IMR-90 (cell line): ENCODE measurements around the gene MAEL. TPM values are rescaled to one million over a fixed set of nuclear protein-coding genes. Genes with fewer than 3 reads are reported as not detected.

Experiments
- ATAC-seq: fragments of 200-7000 bp; cut with Tn5 transposase; 2 replicates; pipeline ENCODE4 v1.9.1; 2020; ENCODE audit warnings: low read depth, mild to moderate bottlenecking, moderate library complexity
- BruUV-seq: library from RNA; stranded (reverse); fragments of 400-500 nt; replicated peaks from 2 replicates; lab custom pipeline; 2021; lab: Mats Ljungman, UMichigan
- CTCF ChIA-PET: fragments of 300-600 bp; formaldehyde crosslinking; extraction: SDS; loops from one replicate; lab custom pipeline; 2021; ENCODE audit warnings: antibody characterized with exemption; lab: Yijun Ruan, JAX
- POLR2A ChIA-PET: fragments of 300-600 bp; sonication (Branson Sonifier 250); formaldehyde crosslinking; loops from one replicate; lab custom pipeline; 2022; ENCODE audit warnings: antibody characterized with exemption; ENCODE audit not compliant: unreplicated experiment; lab: Charles Lee
- DNase-seq: peaks from one replicate; pipeline ENCODE4 v3.0.0; 2013
- H2AFZ ChIP-seq: replicated peaks from 2 replicates; pipeline ENCODE3; 2013; ENCODE audit warnings: low read length, mild to moderate bottlenecking; ENCODE audit not compliant: poor library complexity
- H2AK5ac ChIP-seq: 2 replicates; pipeline ENCODE4 v1.6.1; 2013; ENCODE audit warnings: low read depth, low read length, inconsistent platforms
- H2AK9ac ChIP-seq: replicated peaks from 2 replicates; pipeline ENCODE3; 2013; ENCODE audit warnings: mild to moderate bottlenecking, low read depth, low read length, moderate library complexity; ENCODE audit not compliant: poor library complexity
- H2BK120ac ChIP-seq: 2 replicates; pipeline ENCODE4 v1.6.1; 2013; ENCODE audit warnings: low read depth, low read length, inconsistent platforms
- H2BK15ac ChIP-seq: 3 replicates; pipeline ENCODE4 v1.6.1; 2013; ENCODE audit warnings: low read depth, low read length, inconsistent platforms
- H2BK20ac ChIP-seq: 2 replicates; pipeline ENCODE4 v1.6.1; 2013; ENCODE audit warnings: low read depth, mild to moderate bottlenecking, inconsistent platforms, low read length, moderate library complexity
- H2BK5ac ChIP-seq: 2 replicates; pipeline ENCODE4 v1.6.1; 2013; ENCODE audit warnings: mild to moderate bottlenecking, low read depth, low read length, inconsistent platforms; ENCODE audit not compliant: poor library complexity, severe bottlenecking
- H3K14ac ChIP-seq: replicated peaks from 2 replicates; pipeline ENCODE4 v1.6.1; 2013; ENCODE audit warnings: low read depth, low read length, inconsistent platforms
- H3K18ac ChIP-seq: 2 replicates; pipeline ENCODE4 v1.6.1; 2013; ENCODE audit warnings: low read depth, low read length, control low read depth
- H3K23ac ChIP-seq: 2 replicates; pipeline ENCODE4 v1.6.1; 2013; ENCODE audit warnings: low read depth, low read length, inconsistent platforms
- H3K27ac ChIP-seq: 2 replicates; pipeline ENCODE4 v1.5.1; 2013; ENCODE audit warnings: mild to moderate bottlenecking, control low read depth, low read length; ENCODE audit not compliant: insufficient read depth
- H3K27me3 ChIP-seq: 2 replicates; pipeline ENCODE4 v1.6.1; 2013; ENCODE audit warnings: low read length; ENCODE audit not compliant: control insufficient read depth, insufficient read depth
- H3K36me3 ChIP-seq: 2 replicates; pipeline ENCODE4 v1.6.1; 2013; ENCODE audit warnings: low read length, mixed read lengths; ENCODE audit not compliant: control insufficient read depth, insufficient read depth
- H3K4ac ChIP-seq: 2 replicates; pipeline ENCODE4 v1.6.1; 2013; ENCODE audit warnings: low read depth, low read length, inconsistent platforms
- H3K4me1 ChIP-seq: 2 replicates; pipeline ENCODE4 v1.6.1; 2013; ENCODE audit warnings: low read length, mixed read lengths; ENCODE audit not compliant: control insufficient read depth, insufficient read depth
- H3K4me2 ChIP-seq: 2 replicates; pipeline ENCODE4 v1.6.1; 2013; ENCODE audit warnings: low read depth, mild to moderate bottlenecking, control low read depth, low read length, moderate library complexity
- H3K4me3 ChIP-seq: 2 replicates; pipeline ENCODE4 v1.5.1; 2013; ENCODE audit warnings: low read depth, mild to moderate bottlenecking, control low read depth, low read length, moderate library complexity; ENCODE audit not compliant: insufficient read depth
- H3K56ac ChIP-seq: 2 replicates; pipeline ENCODE4 v1.6.1; 2013; ENCODE audit warnings: low read length, inconsistent platforms; ENCODE audit not compliant: insufficient read depth; ENCODE audit errors: extremely low read depth
- H3K79me1 ChIP-seq, 2 experiments: 2 replicates each; pipeline ENCODE4 v1.6.1; 2013; ENCODE audit warnings: low read length in 2 of 2, inconsistent platforms in 1 of 2, low read depth in 1 of 2
- H3K9ac ChIP-seq: 2 replicates; pipeline ENCODE4 v1.6.1; 2013; ENCODE audit warnings: low read depth, low read length, control low read depth
- H3K9me1 ChIP-seq: 2 replicates; pipeline ENCODE4 v1.6.1; 2013; ENCODE audit warnings: low read length, inconsistent platforms; ENCODE audit not compliant: insufficient read depth
- H3K9me3 ChIP-seq: 2 replicates; pipeline ENCODE4 v1.6.1; 2013; ENCODE audit warnings: low read length; ENCODE audit not compliant: control insufficient read depth, insufficient read depth
- H4K20me1 ChIP-seq: 2 replicates; pipeline ENCODE4 v1.6.1; 2013; ENCODE audit warnings: low read length, inconsistent platforms; ENCODE audit not compliant: insufficient read depth
- H4K5ac ChIP-seq: 2 replicates; pipeline ENCODE4 v1.6.1; 2013; ENCODE audit warnings: mild to moderate bottlenecking, low read depth, low read length, control low read depth
- H4K8ac ChIP-seq, 2 experiments: 2 replicates each; pipeline ENCODE4 v1.6.1; 2013; ENCODE audit warnings: low read depth in 2 of 2, low read length in 2 of 2, control low read depth in 1 of 2, inconsistent platforms in 1 of 2
- H4K91ac ChIP-seq: 2 replicates; pipeline ENCODE4 v1.6.1; 2013; ENCODE audit warnings: low read depth, low read length, inconsistent platforms; ENCODE audit not compliant: insufficient read depth
- ELK1 ChIP-seq: fragments of 150-350 bp; IDR thresholded peaks from 2 replicates; pipeline ENCODE4 v1.6.1; 2016; ENCODE audit warnings: low read depth, mild to moderate bottlenecking, low read length, moderate library complexity, borderline replicate concordance
- MAZ ChIP-seq: IDR thresholded peaks from 2 replicates; pipeline ENCODE4 v1.6.1; 2012; ENCODE audit warnings: low read depth, mild to moderate bottlenecking, low read length, improper control_type of control experiment, moderate library complexity, borderline replicate concordance
- NFE2L2 ChIP-seq: fragments of 150-350 bp; IDR thresholded peaks from 2 replicates; pipeline ENCODE4 v1.6.1; 2016; ENCODE audit warnings: low read depth, mild to moderate bottlenecking, low read length
- RCOR1 ChIP-seq: IDR thresholded peaks from 2 replicates; pipeline ENCODE4 v1.6.1; 2012; ENCODE audit warnings: mild to moderate bottlenecking, low read length, improper control_type of control experiment; ENCODE audit not compliant: insufficient replicate concordance
- RFX5 ChIP-seq: IDR thresholded peaks from 2 replicates; pipeline ENCODE4 v1.8.0; 2012; ENCODE audit warnings: low read depth, mild to moderate bottlenecking, low read length, moderate library complexity
- WGBS, 2 experiments: methylation state at CpG; one replicate each; pipeline versions ENCODE4 v1.1.5 to v1.1.7; 2013; ENCODE audit warnings: missing lambda C conversion rate in 2 of 2; ENCODE audit not compliant: insufficient read length in 1 of 2; ENCODE audit errors: extremely low coverage in 2 of 2; 5-methylcytosine and 5-hydroxymethylcytosine counted together
- dilution Hi-C: fragments of 300-500 bp; cut with HindIII; formaldehyde crosslinking; loops from one replicate; pipeline ENCODE4 v1.14.3; 2018; ENCODE audit warnings: low sequenced_read_pairs; ENCODE audit not compliant: unreplicated experiment
- in situ Hi-C: fragments of 300-500 bp; cut with MboI; formaldehyde crosslinking; loops from 3 replicates; pipeline ENCODE4 v1.14.3; 2019; ENCODE audit warnings: low sequenced_read_pairs, inconsistent platforms, mixed read lengths
- intact Hi-C: fragments of 100-400 bp; cut with micrococcal nuclease; formaldehyde crosslinking; loops from 2 replicates; pipeline ENCODE4 v1.10.0; 2022
- polyA plus RNA-seq, 3 experiments: library from polyadenylated mRNA; depleted of rRNA; stranded (reverse); fragments of >200 nt; gene quantifications; 2 replicates each; pipeline ENCODE4 v1.2.3, GENCODE V29; 2012; ENCODE audit warnings: low replicate concordance in 1 of 3
- total RNA-seq: library from RNA; depleted of rRNA; stranded (reverse); fragments of >200 nt; gene quantifications from 2 replicates; pipeline ENCODE4 v1.2.3, GENCODE V29; 2012
- TF ChIP-seq, protein P1 (sequence below): fragments of 150-350 bp; IDR thresholded peaks from 2 replicates; pipeline ENCODE4 v1.6.1; 2017; ENCODE audit warnings: mild to moderate bottlenecking, antibody characterized with exemption, low read length, low read depth

The MAEL gene
- total and polyA plus RNA-seq, 2 of the 4 experiments (the other 2 are of a cell fraction) = not detected

DNA sequence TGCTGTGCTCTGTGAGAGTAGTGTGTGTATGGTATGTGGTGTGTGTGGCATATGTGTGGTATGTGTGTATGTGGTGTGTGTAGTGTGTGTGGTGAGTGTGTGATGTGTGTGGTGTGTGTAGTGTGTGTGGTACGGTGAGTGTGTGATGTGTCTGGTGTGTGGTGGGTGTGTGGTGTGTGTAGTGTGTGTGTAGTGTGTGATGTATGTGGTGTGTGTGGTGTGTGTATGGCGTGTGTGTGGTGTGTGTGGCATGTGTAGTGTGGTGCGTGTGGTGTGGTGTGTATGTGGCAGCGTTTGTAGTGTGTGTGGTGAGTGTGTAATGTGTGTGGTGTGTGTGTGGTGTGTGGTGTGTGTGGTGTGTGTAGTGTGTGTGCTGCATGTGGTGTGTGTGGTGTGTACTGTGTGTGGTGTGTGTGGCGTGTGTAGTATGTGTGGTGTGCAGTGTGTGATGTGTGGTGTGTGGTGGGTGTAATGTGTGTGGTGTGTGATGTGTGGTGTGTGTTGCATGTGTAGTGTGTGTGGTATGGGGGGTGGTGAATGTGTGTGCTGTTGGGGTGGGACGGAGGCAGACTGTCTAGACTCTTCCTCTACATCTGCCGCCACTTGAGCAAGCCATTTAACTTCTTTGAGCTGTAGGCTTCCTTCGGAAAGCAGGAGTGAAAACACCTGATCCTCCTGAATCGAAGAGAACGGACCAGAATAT, 67.6 kb downstream of the MAEL start:
- ATAC-seq = no peak
- intact Hi-C loops = loop anchor here (5.0 kb wide), 1 partner anchor 569 kb away; no protein-coding TSS in a partner anchor

More for the DNA sequence above, 67.6 kb downstream of the MAEL start:
- no peak overlapping the region for H2BK120ac ChIP-seq
- no peak overlapping the region for H3K9ac ChIP-seq
- CTCF ChIA-PET = interaction anchor here (0.8 to 4.8 kb wide), 4 partner anchors 147 to 484 kb away, joined by 3 to 41 read pairs (median 3); no protein-coding TSS in a partner anchor
- no peak overlapping the region for H3K27ac ChIP-seq
- TF ChIP-seq NFE2L2 = no peak
- no peak for TF ChIP-seq RFX5
- TF ChIP-seq, protein P1, sequence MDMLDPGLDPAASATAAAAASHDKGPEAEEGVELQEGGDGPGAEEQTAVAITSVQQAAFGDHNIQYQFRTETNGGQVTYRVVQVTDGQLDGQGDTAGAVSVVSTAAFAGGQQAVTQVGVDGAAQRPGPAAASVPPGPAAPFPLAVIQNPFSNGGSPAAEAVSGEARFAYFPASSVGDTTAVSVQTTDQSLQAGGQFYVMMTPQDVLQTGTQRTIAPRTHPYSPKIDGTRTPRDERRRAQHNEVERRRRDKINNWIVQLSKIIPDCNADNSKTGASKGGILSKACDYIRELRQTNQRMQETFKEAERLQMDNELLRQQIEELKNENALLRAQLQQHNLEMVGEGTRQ = no peak
- no peak for TF ChIP-seq RCOR1
- TF ChIP-seq MAZ = no peak
- no peak for TF ChIP-seq ELK1
- BruUV-seq = no TSS peak
- DNase-seq = no peak
- no peaks in the 10 kb centered on the region for H3K79me1 ChIP-seq
- no peaks in the 10 kb centered on the region for H3K9me3 ChIP-seq
- POLR2A ChIA-PET = no interaction called here
- no peak overlapping the region for H3K4me2 ChIP-seq
- H4K20me1 ChIP-seq = no peaks in the 10 kb centered on the region
- H3K4me1 ChIP-seq = no peaks in the 10 kb centered on the region
- WGBS, 2 experiments = no CpG with 5 or more reads among the region's 10 CpGs
- no peak overlapping the region for H3K18ac ChIP-seq
- no peak overlapping the region for H3K56ac ChIP-seq
- no peak overlapping the region for H2AK5ac ChIP-seq
- H2BK15ac ChIP-seq = no peak overlapping the region
- H3K23ac ChIP-seq = no peak overlapping the region
- H2AK9ac ChIP-seq = peak overlapping the region; percentile 31
- no peak overlapping the region for H4K8ac ChIP-seq
- dilution Hi-C loops = no loop called here
- H2BK5ac ChIP-seq = peak overlapping the region; percentile 91
- H3K4ac ChIP-seq = no peak overlapping the region
- H3K14ac ChIP-seq = no peak overlapping the region
- no peak overlapping the region for H2BK20ac ChIP-seq
- H4K5ac ChIP-seq = no peak overlapping the region
- in situ Hi-C loops = loop anchor here (10.0 kb wide), 2 partner anchors 142 to 582 kb away; no protein-coding TSS in a partner anchor
- no peak overlapping the region for H3K4me3 ChIP-seq
- H4K91ac ChIP-seq = no peak overlapping the region
- H3K27me3 ChIP-seq = no peaks in the 10 kb centered on the region
- H2AFZ ChIP-seq = no peak overlapping the region
- peaks cover 6% of the 10 kb centered on the region; the same call in 1 of the 2 replicates for H3K9me1 ChIP-seq
- no peaks in the 10 kb centered on the region for H3K36me3 ChIP-seq
